ENCODE data around the gene CITED1.

DNA sequence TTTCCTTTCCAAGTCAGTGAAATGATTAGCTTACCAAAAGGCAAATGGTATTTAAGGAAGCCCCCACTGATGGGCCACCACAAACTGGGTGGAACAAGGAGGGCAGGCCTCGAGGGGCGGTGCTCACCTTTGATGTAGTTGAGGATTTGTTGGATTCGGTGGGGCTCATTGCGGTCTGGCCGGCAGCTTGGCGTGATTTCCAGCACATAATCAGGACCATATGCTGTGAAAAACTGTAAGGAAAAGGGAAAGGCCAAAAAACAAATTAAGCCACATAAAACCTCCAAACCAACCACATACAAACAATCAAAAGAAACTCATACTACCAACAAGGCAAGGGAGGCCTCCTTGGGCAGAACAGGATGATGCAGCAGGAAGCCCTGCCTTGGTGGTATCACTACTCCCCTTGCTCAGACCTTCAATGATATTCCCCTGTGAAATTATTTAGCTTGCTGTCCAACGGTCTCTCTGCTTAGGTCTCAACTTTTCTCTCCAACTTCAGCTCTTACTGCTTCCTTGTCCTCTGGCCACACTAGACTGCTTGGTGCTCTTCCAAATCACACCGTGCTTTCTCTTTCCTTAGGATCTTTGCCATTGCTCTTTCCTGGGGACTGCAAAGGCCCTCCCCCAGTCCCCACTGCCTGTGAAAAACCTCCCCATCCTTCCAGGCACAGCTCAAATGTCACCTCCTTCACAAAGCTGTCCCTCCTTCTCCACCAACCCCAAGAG is 46.1 kb upstream of the CITED1 start:
- TF ChIP-seq, protein P1, sequence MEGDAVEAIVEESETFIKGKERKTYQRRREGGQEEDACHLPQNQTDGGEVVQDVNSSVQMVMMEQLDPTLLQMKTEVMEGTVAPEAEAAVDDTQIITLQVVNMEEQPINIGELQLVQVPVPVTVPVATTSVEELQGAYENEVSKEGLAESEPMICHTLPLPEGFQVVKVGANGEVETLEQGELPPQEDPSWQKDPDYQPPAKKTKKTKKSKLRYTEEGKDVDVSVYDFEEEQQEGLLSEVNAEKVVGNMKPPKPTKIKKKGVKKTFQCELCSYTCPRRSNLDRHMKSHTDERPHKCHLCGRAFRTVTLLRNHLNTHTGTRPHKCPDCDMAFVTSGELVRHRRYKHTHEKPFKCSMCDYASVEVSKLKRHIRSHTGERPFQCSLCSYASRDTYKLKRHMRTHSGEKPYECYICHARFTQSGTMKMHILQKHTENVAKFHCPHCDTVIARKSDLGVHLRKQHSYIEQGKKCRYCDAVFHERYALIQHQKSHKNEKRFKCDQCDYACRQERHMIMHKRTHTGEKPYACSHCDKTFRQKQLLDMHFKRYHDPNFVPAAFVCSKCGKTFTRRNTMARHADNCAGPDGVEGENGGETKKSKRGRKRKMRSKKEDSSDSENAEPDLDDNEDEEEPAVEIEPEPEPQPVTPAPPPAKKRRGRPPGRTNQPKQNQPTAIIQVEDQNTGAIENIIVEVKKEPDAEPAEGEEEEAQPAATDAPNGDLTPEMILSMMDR (conservative IDR thresholded peaks at IDR 0.05; ENCODE audit: low read length), result no peak
- no peak for TF ChIP-seq EZH2phosphoT487 (IDR thresholded peaks at IDR 0.05; ENCODE audit: borderline replicate concordance)

All from Loucy (cell line).